Renal cortex interstitium (tissue), 11 donors: Measurements from ENCODE around the gene UNC93B1. TPM values are rescaled to one million over a fixed set of nuclear protein-coding genes. Genes with fewer than 3 reads are reported as not detected.
A peak's percentile ranks its signal among the peaks of the same experiment; 100 is the strongest.

ENCODE experiments used
- DNase-seq, 11 donors: peaks; one replicate each; pipeline ENCODE4 v3.0.0-alpha.2; 2013; ENCODE audit warnings: low read depth in 9 of 11, low spot score in 4 of 11; ENCODE audit errors: extremely low read depth in 1 of 11
- polyA plus RNA-seq, 3 donors: library from polyadenylated mRNA; unstranded; fragments of 120-200 nt; gene quantifications; one replicate each; pipeline ENCODE4 v1.2.1, GENCODE V29; 2013; ENCODE audit not compliant: insufficient read length in 3 of 3

The UNC93B1 gene
- polyA plus RNA-seq, 3 donors = 7.3 to 14.6 (median 10.5) TPM

DNA sequence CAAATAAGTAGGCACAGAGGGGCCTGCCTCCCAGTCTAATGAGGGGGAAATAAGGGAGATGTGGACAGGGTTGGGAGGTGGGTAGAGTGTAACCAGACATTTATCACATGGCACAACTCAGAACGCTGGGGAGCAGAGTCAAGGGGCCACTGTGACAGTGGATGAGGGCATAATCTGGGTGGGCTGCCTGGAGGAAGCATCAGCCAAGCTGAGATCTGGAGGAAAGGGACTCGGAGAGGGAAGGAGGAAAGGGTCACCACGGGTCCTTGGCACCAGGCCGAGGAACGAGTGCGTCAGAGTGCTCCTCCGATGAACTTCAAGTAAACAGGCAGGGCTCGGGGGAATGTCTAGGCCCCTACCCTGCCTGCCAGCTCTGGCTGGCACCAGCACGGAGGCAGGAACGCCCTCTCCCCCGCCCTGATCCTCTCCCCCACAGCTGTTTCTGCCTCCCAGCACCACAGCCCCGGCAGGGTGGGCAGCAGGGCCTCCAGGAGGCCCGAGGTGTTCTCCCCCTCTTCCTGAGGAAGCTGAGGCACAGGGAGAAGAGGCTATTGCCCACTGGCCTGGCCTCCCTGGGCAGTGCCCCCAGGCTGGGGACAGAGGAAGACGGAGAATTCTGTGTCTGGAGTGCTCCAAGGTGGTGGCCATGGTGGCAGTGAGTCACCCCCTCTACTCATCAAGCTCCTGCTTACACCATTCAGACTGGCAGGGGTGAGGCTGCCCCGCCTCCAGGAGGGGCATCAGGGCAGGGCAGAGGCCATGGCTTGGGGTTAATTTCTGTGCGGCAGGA is 10.5 kb upstream of the UNC93B1 start:
- no peak for DNase-seq

DNA sequence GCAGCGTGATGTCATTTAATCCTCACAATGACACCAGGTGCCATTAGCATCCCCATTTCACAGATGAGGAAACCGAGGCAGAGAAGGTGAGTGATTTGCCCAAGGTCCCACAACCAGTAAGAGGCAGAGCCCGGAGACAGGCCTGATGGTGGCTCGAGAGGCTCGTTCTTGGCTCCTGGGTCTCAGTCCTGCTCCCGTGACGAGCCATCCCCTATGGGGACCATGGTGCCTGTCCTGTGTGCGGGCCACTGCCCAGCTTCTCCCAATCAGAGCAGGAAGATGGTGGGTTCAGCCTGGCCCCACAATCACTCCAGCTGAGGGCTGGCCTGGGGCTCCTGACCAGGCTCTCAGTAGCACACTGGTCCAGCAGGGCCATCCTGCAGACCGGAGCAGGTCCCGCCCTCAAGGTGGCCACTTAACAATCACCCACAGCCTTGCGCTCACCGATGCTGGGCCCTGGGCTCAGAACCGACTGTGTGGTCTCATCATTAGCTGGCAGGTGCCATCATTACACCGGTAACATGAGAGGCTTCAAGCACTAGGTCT is 9.8 kb upstream of the UNC93B1 start:
- DNase-seq = no peak

DNA sequence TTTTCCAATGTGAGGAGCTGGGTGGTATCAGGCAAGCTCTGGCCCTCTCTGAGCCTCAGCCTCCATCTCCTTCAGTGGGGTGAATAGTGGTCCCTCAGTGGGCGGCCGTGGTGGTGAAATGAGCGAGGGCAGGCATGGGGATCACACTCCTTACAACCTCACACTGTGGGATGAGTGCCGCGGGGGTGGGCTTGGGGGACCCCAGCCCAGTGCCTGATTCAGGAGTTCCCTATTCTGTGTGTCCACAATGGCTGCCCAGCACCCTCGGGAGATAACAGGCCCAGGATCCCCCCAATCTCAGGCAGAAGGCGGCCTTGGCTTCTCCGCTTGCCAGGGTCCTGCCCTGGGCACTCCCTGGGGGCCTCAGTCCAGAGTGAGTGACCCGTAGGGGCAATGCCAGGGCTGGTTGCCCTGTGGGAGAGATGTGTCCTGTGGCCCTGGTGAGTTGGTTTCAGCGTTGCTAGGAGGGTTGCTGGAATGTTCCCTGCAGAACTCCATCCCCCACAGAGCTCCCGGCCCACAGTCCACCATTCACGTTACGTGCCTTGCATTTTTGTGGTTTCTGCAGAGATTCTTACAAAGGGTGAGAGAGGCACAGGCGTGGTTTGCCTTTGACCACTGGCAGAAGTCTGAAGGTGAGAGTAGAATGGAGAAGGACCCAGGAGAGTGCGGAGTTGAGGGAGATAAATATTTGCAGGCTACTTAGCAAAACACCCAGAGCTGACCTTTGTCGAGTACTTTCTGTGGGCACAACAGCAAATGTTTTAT is 9.1 kb upstream of the UNC93B1 start:
- DNase-seq = peak in 1 of 11 donors; percentile 57

DNA sequence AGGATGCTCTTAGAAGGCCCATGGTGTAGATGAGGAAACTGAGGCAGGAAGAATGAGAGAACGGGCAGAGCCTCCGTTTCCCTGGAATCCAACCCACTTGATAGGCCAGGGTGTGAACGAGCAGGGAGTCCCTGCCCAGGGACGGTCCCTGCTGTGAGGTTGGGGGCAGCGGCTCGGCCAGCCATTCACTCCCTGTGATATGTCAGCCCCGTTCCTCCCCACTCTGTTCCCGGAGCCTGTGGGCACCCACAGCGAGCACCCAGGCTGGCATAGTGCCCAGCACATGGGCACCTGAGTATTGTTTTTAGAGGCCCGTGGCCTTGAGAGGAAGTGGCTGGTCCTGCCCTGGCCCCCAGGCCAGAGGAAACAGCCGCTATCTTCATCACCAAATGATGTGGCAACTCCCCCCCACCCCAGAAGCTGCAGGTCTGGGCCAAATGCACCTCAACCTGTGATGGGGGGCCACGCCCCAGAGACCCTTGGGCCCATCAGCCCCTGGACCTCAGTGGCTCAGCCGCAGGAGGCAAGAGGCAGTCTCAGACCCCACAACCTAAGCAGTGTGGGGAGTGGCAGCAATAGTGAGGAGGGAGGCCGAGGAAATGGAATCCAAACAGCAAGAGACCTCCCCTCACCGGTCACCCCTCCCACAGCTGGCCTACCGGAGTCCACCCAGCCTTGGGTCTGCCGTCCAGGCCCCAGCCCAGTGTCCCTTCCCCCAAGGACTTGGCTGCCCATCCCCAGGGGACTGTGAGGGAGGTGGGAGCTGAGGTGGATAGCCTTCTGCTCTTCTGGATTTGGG is 8.3 kb upstream of the UNC93B1 start:
- DNase-seq = no peak

DNA sequence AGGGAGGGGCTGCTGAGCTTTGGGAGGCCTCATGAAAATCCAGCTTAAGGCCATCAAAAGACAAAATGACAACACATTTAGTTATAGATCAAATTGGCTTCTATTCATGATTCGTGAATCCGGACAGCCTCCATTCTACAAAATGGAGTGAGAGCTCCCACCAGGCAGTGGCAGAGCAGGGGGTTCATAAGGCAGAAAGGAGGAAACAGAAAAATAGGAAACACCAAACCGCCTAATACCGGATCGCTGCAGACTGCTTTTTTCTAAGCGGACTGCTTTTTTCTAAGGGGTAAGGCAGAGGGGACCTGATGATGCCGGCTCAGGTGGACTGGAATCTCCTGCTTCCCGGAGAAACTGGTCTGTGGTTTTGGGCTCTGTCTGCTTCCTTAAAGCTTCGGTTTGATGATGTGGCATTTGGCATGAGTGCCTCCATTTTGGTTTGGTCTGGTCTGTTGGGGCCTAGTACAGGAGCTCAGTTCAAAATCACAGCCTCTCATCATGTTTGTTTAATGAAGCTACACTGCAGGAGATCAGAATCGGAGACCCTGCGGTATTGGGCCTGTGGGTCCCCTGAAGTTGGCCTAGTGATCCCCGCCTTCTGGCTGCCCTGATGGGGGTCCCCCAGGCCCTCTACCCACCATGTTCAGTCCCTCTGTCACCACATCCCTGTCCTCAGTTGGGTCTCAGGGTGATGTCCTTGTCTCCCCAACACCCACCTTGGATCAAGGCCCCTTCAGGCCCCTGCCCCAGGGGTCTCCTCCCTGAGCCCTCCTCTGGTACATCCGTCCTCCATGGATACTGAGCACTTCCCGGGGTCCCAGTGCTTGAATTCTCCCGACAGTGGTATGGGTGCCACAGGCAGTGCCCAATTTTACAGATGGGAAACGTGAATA is 7.4 kb upstream of the UNC93B1 start:
- no peak for DNase-seq

DNA sequence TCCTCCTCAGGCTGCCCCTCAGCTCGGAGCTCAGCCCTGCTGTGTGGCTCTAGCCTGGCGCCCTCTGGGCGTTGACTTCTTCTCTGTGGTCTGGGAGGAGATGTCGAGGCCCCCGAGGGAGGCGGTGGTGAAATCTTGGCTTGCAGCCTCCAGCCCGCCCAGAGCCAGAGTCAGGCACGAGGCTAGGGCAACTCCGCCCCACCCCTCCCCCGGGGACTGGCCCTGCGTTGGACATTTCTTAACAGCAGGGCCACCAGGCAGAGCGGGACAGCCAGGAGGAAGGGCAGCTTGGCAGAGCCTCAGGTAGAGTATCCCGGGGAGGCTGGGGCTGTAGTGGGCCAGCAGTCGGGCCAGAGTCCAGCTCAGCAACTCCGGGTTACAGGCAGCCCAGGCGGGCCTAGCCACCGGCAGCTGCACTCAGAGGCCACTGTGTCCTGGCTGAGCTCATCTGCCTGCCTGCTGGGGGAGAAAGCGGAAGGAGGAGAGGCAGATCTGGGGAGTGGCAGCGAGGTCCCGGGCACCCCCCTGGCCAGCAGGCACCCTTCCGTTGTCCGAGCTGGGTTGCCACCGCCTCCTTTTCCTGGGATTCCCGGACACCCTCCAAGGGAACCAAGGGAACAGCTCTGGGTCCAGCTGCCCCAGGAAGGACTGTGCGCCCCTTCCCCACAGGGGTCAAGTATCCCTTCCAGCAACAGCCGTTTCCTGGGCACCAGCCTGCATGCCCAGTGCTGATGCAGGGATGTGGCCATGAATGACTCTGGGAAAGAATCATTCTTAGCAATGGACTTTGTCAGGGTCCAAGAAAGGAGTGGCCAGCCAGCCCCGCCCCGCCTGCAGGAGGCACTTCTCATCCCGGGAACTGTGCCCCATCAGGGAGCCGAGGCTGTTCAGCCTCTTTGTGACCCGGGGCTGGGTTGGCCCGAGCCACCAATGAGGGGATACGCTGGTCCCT is 6.5 kb upstream of the UNC93B1 start, which contains the start of gene ALDH3B1:
ALDH3B1 (plus strand) TSS at position 238 of the 952 bp plus-strand sequence. CDS start 4,971 bp downstream, outside the sequence.
- no peak for DNase-seq

DNA sequence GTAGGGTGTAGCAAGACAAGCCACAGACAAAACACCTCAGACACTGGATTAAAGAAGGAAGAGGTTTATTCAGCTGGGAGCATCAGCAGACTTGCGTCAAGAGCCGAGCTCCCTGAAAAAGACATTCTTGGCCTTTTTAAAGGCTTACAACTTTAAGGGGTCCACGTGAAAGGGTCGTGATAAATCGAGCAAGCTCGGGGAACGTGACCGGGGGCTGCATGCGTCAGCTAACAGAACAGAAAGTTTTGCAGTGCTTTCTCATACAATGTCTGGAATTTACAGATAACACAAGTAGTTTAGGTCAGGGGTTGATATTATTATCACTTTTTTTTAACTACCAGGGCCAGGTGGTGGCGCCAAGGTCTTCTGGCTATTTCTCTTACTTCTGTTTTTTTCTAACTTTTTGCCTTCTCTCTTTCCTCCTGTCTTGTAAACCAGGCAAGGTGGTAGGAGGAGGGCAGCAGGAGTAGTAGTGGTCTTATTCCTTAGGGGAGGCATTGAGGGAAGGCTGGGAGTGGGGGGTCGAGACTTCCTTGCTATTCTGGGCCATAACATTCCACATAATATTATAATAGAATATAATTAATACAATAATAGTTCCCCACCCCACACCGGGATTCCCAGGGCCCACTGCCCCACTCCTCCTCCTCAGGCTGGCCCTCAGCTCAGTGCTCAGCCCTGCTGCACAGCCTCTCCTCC is 5.6 kb upstream of the UNC93B1 start:
- DNase-seq = no peak

DNA sequence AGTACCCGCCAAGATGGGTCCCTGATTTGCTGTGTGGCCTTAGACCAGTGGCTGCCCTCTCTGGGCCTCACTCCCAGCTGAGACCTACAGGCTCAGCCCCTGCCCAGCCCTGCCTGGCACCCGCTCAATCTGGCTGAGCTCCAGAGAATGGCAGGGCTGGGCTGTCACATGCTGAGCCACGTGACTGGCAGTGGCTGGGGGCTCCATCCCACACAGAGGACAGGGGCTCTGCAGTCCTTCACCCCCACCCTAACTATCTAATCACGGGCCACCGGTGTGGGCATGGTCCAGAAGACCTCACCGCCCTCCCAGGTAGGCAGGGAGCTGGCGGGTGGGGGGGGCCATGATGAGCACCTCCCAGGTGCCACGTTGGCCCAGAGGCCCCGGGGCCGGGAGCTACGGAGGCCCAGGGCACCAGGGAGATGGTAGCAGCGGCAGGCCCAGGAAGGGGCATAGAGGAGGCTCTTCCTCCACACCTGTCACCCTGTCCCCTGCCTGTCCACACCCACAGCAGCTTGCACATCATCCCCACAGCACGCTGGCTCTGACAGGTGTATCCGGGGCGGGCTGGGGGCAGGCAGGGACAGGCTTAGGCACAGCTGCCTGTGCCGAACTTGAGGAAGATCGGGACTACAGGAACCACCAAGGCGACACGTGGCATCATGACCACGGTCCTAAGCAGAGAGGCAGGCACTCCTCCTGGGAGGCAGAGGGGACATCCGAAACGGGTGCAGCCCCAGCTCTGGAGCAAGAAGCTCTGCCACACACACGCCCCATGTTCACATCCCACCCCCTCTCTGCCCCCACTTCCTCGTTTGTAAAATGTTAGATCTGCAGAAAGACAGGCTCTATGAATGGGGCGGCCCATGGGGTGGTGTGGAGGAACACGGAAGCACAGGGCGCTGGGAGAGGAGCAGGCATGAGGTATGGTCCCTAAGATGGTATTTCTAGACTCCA is 4.8 kb upstream of the UNC93B1 start:
- DNase-seq = no peak

DNA sequence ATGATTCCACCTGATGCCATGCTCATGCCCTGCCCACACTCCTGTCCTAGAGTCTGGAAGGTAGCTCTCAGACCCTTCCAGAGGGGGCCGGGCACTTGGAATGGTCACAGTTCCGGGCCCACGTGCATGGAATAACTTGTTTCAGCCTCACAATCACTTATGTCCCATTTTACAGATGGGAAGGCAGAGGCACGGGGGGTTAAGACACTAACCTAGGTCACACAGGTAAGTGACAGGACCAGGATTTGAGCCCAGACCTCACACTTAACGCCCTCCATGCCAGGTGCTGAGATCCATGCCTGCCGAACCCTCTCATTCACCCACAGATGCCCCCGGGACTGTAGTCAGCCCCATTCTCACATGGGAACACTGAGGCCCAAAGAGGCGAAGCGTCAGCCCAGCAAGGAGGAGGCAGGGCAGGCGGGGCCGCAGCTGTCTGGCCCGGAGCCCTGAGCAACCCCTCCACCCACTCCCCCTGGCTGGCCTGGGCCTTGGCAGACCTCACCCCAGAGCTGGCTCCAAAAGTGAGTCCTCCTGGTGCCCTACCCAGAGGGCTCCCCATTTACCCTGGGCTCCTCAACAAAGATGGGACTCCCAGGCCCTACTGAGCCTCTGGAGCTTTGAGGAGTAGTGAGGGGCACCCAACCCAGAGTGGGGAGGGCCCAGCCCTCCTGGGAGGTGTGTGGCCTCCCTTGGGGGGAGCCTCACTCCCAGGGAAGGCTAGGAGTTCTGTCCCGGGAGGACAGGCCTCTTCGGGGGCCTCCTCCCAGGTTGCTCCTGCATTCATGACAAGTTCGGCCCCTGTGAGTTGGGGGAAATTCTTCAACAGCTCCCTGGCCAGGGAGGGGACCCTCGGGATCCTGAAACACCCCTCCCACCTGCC is 3.8 kb upstream of the UNC93B1 start:
- DNase-seq = no peak

DNA sequence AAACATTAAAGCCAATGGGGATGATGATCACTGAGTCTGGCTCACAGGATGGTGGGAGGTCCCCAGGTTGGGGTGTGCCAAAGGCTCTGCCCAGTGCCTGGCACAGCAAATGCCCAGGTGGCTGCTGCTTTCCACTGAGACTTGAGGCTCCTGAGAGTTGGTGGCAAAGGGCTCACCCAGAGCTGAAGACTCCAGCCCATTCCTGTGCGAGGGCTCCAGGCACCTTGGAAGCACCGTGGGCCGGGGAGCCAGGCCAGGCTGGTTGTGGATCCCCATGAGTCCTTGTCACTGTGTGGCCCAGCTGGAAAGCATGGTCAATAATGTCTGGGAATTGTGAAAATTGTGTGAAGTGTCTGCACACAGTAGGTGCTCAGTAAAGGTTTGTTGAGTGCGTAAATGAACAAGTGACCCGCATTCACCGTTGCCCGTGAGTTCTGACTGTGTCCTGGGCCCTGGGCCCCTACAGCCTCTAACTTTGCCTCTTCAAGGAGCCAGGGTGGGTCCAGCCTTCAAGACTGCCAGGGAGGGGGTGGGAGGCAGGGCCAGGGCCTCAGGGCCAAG is 2.8 kb upstream of the UNC93B1 start:
- DNase-seq = no peak

DNA sequence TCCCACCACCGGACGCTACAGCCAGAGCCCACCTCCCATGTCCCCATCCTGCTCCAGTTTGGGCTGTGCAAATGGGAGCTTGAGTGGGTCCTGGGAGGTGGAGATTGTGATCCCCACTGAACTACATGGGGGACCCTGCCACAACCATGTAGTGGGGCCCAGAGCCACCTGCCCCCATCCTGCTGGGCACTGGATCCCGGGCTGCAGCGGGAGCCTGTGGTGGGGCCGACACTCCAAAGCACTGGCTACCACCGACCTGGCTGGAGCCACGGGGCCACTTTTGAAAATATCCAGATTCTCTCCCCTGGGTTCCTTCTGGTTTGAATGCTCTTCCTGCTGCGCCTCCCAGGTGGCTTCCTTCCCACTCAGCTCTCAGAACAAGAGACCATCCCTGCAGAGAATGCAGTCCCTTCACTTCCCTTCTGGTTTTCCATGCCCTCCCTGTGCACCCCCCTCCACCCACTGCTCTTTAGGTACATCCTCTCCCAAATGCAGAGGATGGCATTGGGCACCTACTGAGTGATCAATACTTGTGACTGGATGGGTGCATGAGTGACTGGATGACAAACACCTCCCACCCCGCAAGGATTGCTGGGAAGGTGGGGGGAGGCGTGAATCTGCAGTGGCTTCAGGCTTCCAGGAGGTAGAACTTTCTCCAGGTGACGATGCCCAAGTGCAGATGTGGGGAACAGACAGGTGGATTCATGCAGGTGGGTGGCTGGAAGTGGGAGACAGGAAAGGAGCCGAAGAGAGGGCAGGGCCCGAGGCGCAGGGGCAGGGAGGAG is 846 bp upstream of the UNC93B1 start:
- no peak for DNase-seq

DNA sequence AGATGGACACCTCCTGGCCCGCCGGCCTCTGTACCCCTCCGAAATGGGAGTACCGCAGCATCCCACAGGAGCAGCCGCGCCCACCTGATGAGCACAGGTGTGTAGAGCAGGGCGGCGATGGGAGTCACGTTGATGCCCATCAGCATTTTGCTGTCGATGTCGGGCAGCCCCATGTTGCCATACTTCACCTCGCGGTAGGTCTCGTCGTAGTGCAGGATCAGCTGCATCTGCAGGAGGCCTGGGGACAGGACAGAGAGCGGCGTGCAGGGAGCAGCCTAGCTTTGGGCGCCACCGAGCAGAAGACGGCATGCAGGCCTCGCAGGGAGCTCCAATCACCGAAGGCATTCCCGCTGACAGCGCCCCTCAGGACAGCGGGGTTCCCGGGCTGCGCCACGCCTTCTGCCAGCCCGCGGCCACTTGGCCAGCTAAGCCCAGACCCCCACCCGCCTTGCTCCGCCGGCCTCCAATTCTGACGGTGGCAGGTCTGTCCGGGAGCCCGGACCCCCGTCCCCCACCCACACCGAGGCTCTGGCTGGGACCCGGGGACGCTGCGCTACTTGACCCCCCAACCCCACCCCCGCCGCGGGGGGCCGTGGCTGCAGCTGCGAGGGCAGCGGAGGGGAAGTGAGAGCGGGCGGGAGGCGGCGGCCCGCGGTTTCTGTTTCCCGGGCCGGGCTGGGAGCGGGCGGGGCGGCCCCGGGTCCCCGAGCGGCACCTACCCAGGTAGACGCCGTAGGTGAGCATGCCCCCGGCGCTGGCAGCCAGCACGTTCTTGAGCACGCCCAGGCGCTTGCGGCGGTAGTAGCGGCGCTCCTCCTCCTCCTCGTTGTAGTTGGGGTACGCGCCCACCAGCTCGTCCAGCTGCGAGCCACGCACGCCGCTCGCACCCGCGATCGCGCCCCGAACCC is 705 bp downstream of the UNC93B1 start:
- no peak for DNase-seq

DNA sequence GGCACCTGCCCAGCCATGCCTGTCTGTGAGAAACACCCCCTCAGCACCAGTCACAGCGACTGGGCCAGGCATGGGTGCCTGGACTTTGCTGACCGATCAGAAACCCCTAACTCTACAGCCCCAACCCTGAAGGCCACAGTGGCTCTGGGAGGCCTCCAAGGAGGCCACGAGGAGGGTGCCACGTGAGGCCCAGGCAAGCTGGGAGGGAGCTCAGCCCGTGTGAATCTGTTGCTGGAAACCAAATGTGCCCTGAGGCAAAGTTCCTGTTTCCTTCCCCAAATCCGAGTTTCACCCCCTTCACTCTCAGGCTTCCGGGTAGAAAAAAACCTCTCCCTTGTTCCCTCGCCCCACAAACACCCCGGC is 1.3 kb downstream of the UNC93B1 start:
- DNase-seq = no peak
